ENCODE measurements around the gene SGPP1. TPM values are rescaled to one million over a fixed set of nuclear protein-coding genes. Genes with fewer than 3 reads are reported as not detected.

The SGPP1 gene
- polyA plus RNA-seq, 3 donors: 3.3 to 13.3 (median 7.6) TPM

- H3K4me2 ChIP-seq (replicated peaks; ENCODE audit: extremely low read depth, low read length, poor library complexity, severe bottlenecking): no peak overlapping the region
- H3K27ac ChIP-seq (ENCODE audit: low read depth in 1 of 2, low read length in 2 of 2): no peak overlapping the region
- H3K27ac Mint-ChIP-seq: no peak overlapping the region
- H3K4me1 Mint-ChIP-seq: peaks cover 4% of the 10 kb centered on the region
- no peaks in the 10 kb centered on the region for H3K4me1 ChIP-seq (ENCODE audit: control insufficient read depth in 1 of 2, insufficient read depth in 2 of 2, low read length in 2 of 2)
- no peak overlapping the region for H3K4me3 ChIP-seq (replicated peaks in 1 of 3; ENCODE audit: low read depth in 2 of 3, low read length in 3 of 3)
- H3K27me3 Mint-ChIP-seq (ENCODE audit: low read depth in 3 of 3): peaks cover 0 to 2% (median 0%) of the 10 kb centered on the region in 3 donors
- H3K4me3 Mint-ChIP-seq: no peak overlapping the region
- no peaks in the 10 kb centered on the region for H4K20me1 ChIP-seq (ENCODE audit: insufficient read depth, low read length)
- TF ChIP-seq CTCF (IDR thresholded peaks at IDR 0.05): no peak
- no peaks in the 10 kb centered on the region for H3K9me3 ChIP-seq (replicated peaks in 1 of 2; ENCODE audit: control insufficient read depth in 1 of 2, insufficient read depth in 1 of 2, low read length in 2 of 2)
- no peak overlapping the region for H3K9ac ChIP-seq (ENCODE audit: insufficient read depth, low read length, poor library complexity, severe bottlenecking)
- no peaks in the 10 kb centered on the region for H3K36me3 ChIP-seq (replicated peaks in 1 of 2; ENCODE audit: control insufficient read depth in 1 of 2, insufficient read depth in 2 of 2, low read length in 2 of 2)
- no peaks in the 10 kb centered on the region for H3K27me3 ChIP-seq (ENCODE audit: control insufficient read depth in 2 of 2, insufficient read depth in 2 of 2, low read length in 2 of 2)
- H3K36me3 Mint-ChIP-seq: no peaks in the 10 kb centered on the region
- DNase-seq: no peak
- 100% methylated on average over 2 of the region's 3 CpGs for WGBS (ENCODE audit: insufficient coverage)
- no peaks in the 10 kb centered on the region for H3K9me3 Mint-ChIP-seq
- H2AFZ ChIP-seq (ENCODE audit: insufficient read depth, low read depth, low read length, poor library complexity, severe bottlenecking): no peak overlapping the region
- no peaks in the 10 kb centered on the region for H3K79me2 ChIP-seq (ENCODE audit: insufficient read depth, low read length)
- intact Hi-C loops (cut with micrococcal nuclease): no loop called here
Observed at GRCh38 chr14:63689132-63689531, 38.7 kb downstream of the SGPP1 start.

- Histone ChIP-seq H3K4me1 (ENCODE audit: control insufficient read depth in 1 of 2, insufficient read depth in 2 of 2, low read length in 2 of 2) (no peaks in the 10 kb centered on the region), H3K9ac (ENCODE audit: insufficient read depth, low read length, poor library complexity, severe bottlenecking) (no peak overlapping the region), H3K9me3 (replicated peaks in 1 of 2; ENCODE audit: control insufficient read depth in 1 of 2, insufficient read depth in 1 of 2, low read length in 2 of 2) (no peaks in the 10 kb centered on the region), H3K27me3 (ENCODE audit: control insufficient read depth in 2 of 2, insufficient read depth in 2 of 2, low read length in 2 of 2) (no peaks in the 10 kb centered on the region), H3K79me2 (ENCODE audit: insufficient read depth, low read length) (no peaks in the 10 kb centered on the region), H3K27ac (ENCODE audit: low read depth in 1 of 2, low read length in 2 of 2) (no peak overlapping the region), H2AFZ (ENCODE audit: insufficient read depth, low read depth, low read length, poor library complexity, severe bottlenecking) (no peak overlapping the region), H3K36me3 (replicated peaks in 1 of 2; ENCODE audit: control insufficient read depth in 1 of 2, insufficient read depth in 2 of 2, low read length in 2 of 2) (no peaks in the 10 kb centered on the region), H3K4me3 (replicated peaks in 1 of 3; ENCODE audit: low read depth in 2 of 3, low read length in 3 of 3) (no peak overlapping the region), H4K20me1 (ENCODE audit: insufficient read depth, low read length) (no peaks in the 10 kb centered on the region), H3K4me2 (replicated peaks; ENCODE audit: extremely low read depth, low read length, poor library complexity, severe bottlenecking) (no peak overlapping the region)
- Mint-ChIP-seq H3K4me3 (no peak overlapping the region), H3K27ac (peak overlapping the region in 1 of 7 donors; percentile 76), H3K27me3 (ENCODE audit: low read depth in 3 of 3) (no peaks in the 10 kb centered on the region), H3K4me1 (no peaks in the 10 kb centered on the region), H3K9me3 (no peaks in the 10 kb centered on the region), H3K36me3 (peaks cover 0 to 3% of the 10 kb centered on the region in 2 donors)
- no peak for DNase-seq
- intact Hi-C loops (cut with micrococcal nuclease): no loop called here
- no peak for TF ChIP-seq CTCF (IDR thresholded peaks at IDR 0.05)
Observed at GRCh38 chr14:63686926-63687325, 40.9 kb downstream of the SGPP1 start.

Measured in CD14-positive monocyte (primary cell).